Mammary epithelial cell (primary cell): ENCODE measurements around the gene CROCC2.

Experiments used
- CTCF ChIP-seq, 2 donors: IDR thresholded peaks in 1 of 2; conservative IDR thresholded peaks in 1 of 2; 2 replicates each; pipeline ENCODE4 v1.5.1; 2011 to 2012; ENCODE audit warnings: inconsistent platforms in 2 of 2, low read length in 2 of 2, mild to moderate bottlenecking in 2 of 2, control low read depth in 1 of 2, low read depth in 1 of 2; ENCODE audit not compliant: insufficient read depth in 1 of 2; ENCODE audit errors: extremely low read depth in 1 of 2
- EZH2 ChIP-seq: IDR thresholded peaks from 2 replicates; pipeline ENCODE4 v1.6.1; 2012; ENCODE audit warnings: low read length, inconsistent platforms, borderline replicate concordance

GRCh38 chr2:240865391-240865790 is 40.7 kb upstream of the CROCC2 start:
- TF ChIP-seq CTCF (conservative IDR thresholded peaks at IDR 0.05 in 1 of 2, IDR thresholded peaks at IDR 0.05 in 1 of 2; ENCODE audit: extremely low read depth in 1 of 2, insufficient read depth in 1 of 2, low read depth in 1 of 2, low read length in 2 of 2) (no peak), EZH2 (no peak)
